K562 (cell line): Measurements from ENCODE around the gene ROR2. TPM values are rescaled to one million over a fixed set of nuclear protein-coding genes. Genes with fewer than 3 reads are reported as not detected.
A peak's percentile ranks its signal among the peaks of the same experiment; 100 is the strongest.

Experiments
- ATAC-seq: fragments of 200-7000 bp; cut with Tn5 transposase; 3 replicates; pipeline ENCODE4 v1.9.1; 2020; ENCODE audit warnings: moderate library complexity
- BruUV-seq: library from RNA; stranded (reverse); fragments of 400-500 nt; replicated peaks from 2 replicates; lab custom pipeline; 2021; lab: Mats Ljungman, UMichigan
- CTCF ChIA-PET: fragments of 300-600 bp; formaldehyde crosslinking; extraction: SDS; loops from one replicate; lab custom pipeline; 2021; ENCODE audit warnings: low intra/inter-chr PET ratio; lab: Yijun Ruan, JAX
- POLR2A ChIA-PET: fragments of 300-600, 350-650 bp; sonication (Branson Sonifier 250); formaldehyde crosslinking; extraction: SDS; loops from one replicate; lab custom pipeline; 2021; ENCODE audit warnings: antibody characterized with exemption, inconsistent platforms; lab: Yijun Ruan, JAX
- DNase-seq, 4 experiments: peaks; one replicate each; pipeline versions ENCODE4 v3.0.0 to v3.0.0-alpha.2; 2011 to 2018; ENCODE audit warnings: low spot score in 3 of 4, mixed read lengths in 3 of 4; ENCODE audit errors: extremely low read depth in 1 of 4
- FAIRE-seq: peaks from 2 replicates; lab custom pipeline; 2011; peaks lifted over from hg19 to GRCh38; lab: Jason Lieb, UNC
- H2AFZ ChIP-seq: 2 replicates; pipeline ENCODE4 v1.6.0; 2011; ENCODE audit warnings: low read depth, low read length, control low read depth, inconsistent platforms
- H3K27ac ChIP-seq: fragments of 200-600 bp; 3 replicates; pipeline ENCODE4 v1.8.0; 2011; ENCODE audit warnings: low read depth, mild to moderate bottlenecking, control low read depth, inconsistent platforms, low read length, moderate library complexity, mixed read lengths; ENCODE audit errors: extremely low read depth
- H3K27me3 ChIP-seq, 2 experiments: fragments of 300-600 bp in 1 of 2; 2 replicates in 1 of 2; 3 replicates in 1 of 2; pipeline versions ENCODE4 v1.6.0 to v1.8.0; 2011; ENCODE audit warnings: inconsistent platforms in 2 of 2, low read length in 2 of 2, mild to moderate bottlenecking in 1 of 2, mixed read lengths in 1 of 2, moderate library complexity in 1 of 2; ENCODE audit not compliant: control insufficient read depth in 2 of 2, insufficient read depth in 2 of 2
- H3K36me3 ChIP-seq: fragments of 300-600 bp; 3 replicates; pipeline ENCODE4 v1.8.0; 2011; ENCODE audit warnings: mild to moderate bottlenecking, low read length, inconsistent platforms; ENCODE audit not compliant: control insufficient read depth, insufficient read depth
- H3K4me1 ChIP-seq, 2 experiments: fragments of 200-600 bp in 1 of 2; replicated peaks in 1 of 2; 2 replicates in 1 of 2; 3 replicates in 1 of 2; pipeline versions ENCODE4 v1.5.1 to v1.8.0; 2011; ENCODE audit warnings: inconsistent platforms in 2 of 2, low read length in 2 of 2, mild to moderate bottlenecking in 1 of 2, mixed read lengths in 1 of 2, moderate library complexity in 1 of 2; ENCODE audit not compliant: control insufficient read depth in 2 of 2, insufficient read depth in 2 of 2
- H3K4me2 ChIP-seq: 2 replicates; pipeline ENCODE4 v1.6.1; 2011; ENCODE audit warnings: low read length, control low read depth, inconsistent platforms, mixed read lengths; ENCODE audit not compliant: insufficient read depth
- H3K4me3 ChIP-seq: fragments of 200-600 bp; sonication (generic), shearing (Covaris generic); 2 replicates; pipeline ENCODE4 v1.5.1; 2016; ENCODE audit warnings: control low read depth, inconsistent platforms
- H3K79me2 ChIP-seq: fragments of 200-600 bp; 3 replicates; pipeline ENCODE4 v1.8.0; 2011; ENCODE audit warnings: low read length, inconsistent platforms; ENCODE audit not compliant: control insufficient read depth, insufficient read depth
- H3K9ac ChIP-seq, 2 experiments: 2 replicates each; pipeline versions ENCODE4 v1.6.0 to v1.6.1; 2011; ENCODE audit warnings: low read depth in 2 of 2, low read length in 2 of 2, control low read depth in 1 of 2, inconsistent platforms in 1 of 2, mild to moderate bottlenecking in 1 of 2, mixed read lengths in 1 of 2; ENCODE audit not compliant: insufficient read depth in 1 of 2
- H3K9me1 ChIP-seq: one replicate; pipeline ENCODE4 v1.6.0; 2011; ENCODE audit warnings: inconsistent platforms, mild to moderate bottlenecking, low read length, moderate library complexity; ENCODE audit not compliant: control insufficient read depth, insufficient read depth
- H3K9me3 ChIP-seq: replicated peaks from 2 replicates; pipeline ENCODE4 v1.5.1; 2011; ENCODE audit warnings: low read depth, low read length, inconsistent platforms; ENCODE audit not compliant: control insufficient read depth, insufficient read depth
- H4K20me1 ChIP-seq: replicated peaks from 2 replicates; pipeline ENCODE4 v1.6.1; 2011; ENCODE audit warnings: low read length, inconsistent platforms, mixed read lengths; ENCODE audit not compliant: control insufficient read depth, insufficient read depth
- C11orf30 ChIP-seq: fragments of 450-650 bp; IDR thresholded peaks from 2 replicates; pipeline ENCODE4 v1.6.1; 2016; ENCODE audit warnings: low read depth, mild to moderate bottlenecking
- MAFF ChIP-seq: IDR thresholded peaks from 2 replicates; pipeline ENCODE4 v1.6.1; 2012; ENCODE audit warnings: low read length, improper control_type of control experiment
- PTBP1 ChIP-seq: fragments of 200-400 bp; formaldehyde crosslinking; IDR thresholded peaks from 2 replicates; pipeline ENCODE4 v1.6.1; 2017; ENCODE audit warnings: low read depth, low read length
- ZNF280A ChIP-seq: fragments of 450-650 bp; IDR thresholded peaks from 2 replicates; pipeline ENCODE4 v1.6.1; 2018; ENCODE audit warnings: mild to moderate bottlenecking, low read depth; ENCODE audit not compliant: partially characterized antibody
- WGBS: fragments of 100-300 bp; shearing (Covaris generic); methylation state at CpG from one replicate; pipeline ENCODE4 v1.1.6; 2016; ENCODE audit warnings: low coverage, mixed read lengths; ENCODE audit not compliant: insufficient coverage; ENCODE audit errors: missing lambda C conversion rate; 5-methylcytosine and 5-hydroxymethylcytosine counted together
- in situ Hi-C: fragments of 300-500 bp; cut with MboI; formaldehyde crosslinking; loops from 4 replicates; pipeline ENCODE4 v1.15.0; 2018; ENCODE audit warnings: inconsistent platforms, mixed read lengths
- intact Hi-C: fragments of 100-400 bp; cut with micrococcal nuclease; formaldehyde crosslinking; loops from 2 replicates; pipeline ENCODE4 v1.14.2; 2022
- polyA plus RNA-seq, 8 experiments: library from polyadenylated mRNA; depleted of rRNA in 4 of 8; stranded (reverse) in 5 of 8; unstranded in 3 of 8; fragments of >200 nt; fragmentation: Nextera tagmentation in 2 of 8; fragmentation: Illumina TruSeq in 1 of 8; extraction: Ambion mirVana in 2 of 8; extraction: Trizol in 1 of 8; gene quantifications; 2 replicates each; pipeline versions ENCODE4 v1.2.1 to v1.2.3, GENCODE V29; 2011 to 2014; ENCODE audit warnings: inconsistent platforms in 1 of 8, missing spikeins in 1 of 8
- total RNA-seq, 7 experiments: library from RNA; depleted of rRNA in 6 of 7; stranded (reverse); fragments of >200 nt in 6 of 7; fragmentation: Illumina TruSeq in 2 of 7; extraction: Trizol in 2 of 7; gene quantifications; 2 replicates each; pipeline versions ENCODE4 v1.2.1 to v1.2.3, GENCODE V29; 2011 to 2021; ENCODE audit warnings: low replicate concordance in 1 of 7

The ROR2 gene
- total and polyA plus RNA-seq, 9 of the 15 experiments (the other 6 are each of a cell fraction or from before 2014, with no cell fraction given) = 5.6 to 33.8 (median 15.3) TPM

- H3K4me1 ChIP-seq = peaks cover 0 to 4% of the 10 kb centered on the region in 2 experiments; a peak in 2 of 5 replicates
- no peak for DNase-seq
- in situ Hi-C loops (no loop called here), intact Hi-C loops (no loop called here)
- no peak overlapping the region for H3K4me3 ChIP-seq
- no peak overlapping the region for H2AFZ ChIP-seq
- peaks cover 8% of the 10 kb centered on the region; the same call in 1 of the 3 replicates for H3K36me3 ChIP-seq
- CTCF ChIA-PET = no interaction called here
- 67% methylated on average over 1 of the region's 1 CpG for WGBS
- no peaks in the 10 kb centered on the region for H3K27me3 ChIP-seq
- no TSS peak for BruUV-seq
- TF ChIP-seq PTBP1 (no peak), ZNF280A (no peak), MAFF (peak; percentile 16; the same call in 1 of the 2 replicates), C11orf30 (peak; percentile 27; the same call in 1 of the 2 replicates)
- TF ChIP-seq, all 486 proteins: peak for 2
- peak; percentile 37 for FAIRE-seq
- H3K79me2 ChIP-seq = peaks cover 84% of the 10 kb centered on the region
- H3K27ac ChIP-seq = no peak overlapping the region
- H3K9me1 ChIP-seq = no peaks in the 10 kb centered on the region
- POLR2A ChIA-PET = interaction anchor here (0.6 to 1.7 kb wide), 5 partner anchors 13 to 837 kb away, joined by 3 to 7 read pairs (median 4); no protein-coding TSS in a partner anchor
- H4K20me1 ChIP-seq = no peaks in the 10 kb centered on the region
- no peaks in the 10 kb centered on the region for H3K9me3 ChIP-seq
- H3K9ac ChIP-seq = no peak overlapping the region
- no peak overlapping the region for H3K4me2 ChIP-seq
- ATAC-seq = no peak
Observed at GRCh38 chr9:91923145-91923544, 26.9 kb downstream of the ROR2 start.
